Esophagus (tissue), 2 donors: ENCODE measurements around the gene NDFIP1. TPM values are rescaled to one million over a fixed set of nuclear protein-coding genes. Genes with fewer than 3 reads are reported as not detected.

Source experiments
- H3K27ac ChIP-seq, 2 donors: one replicate each; pipeline ENCODE4 v1.5.1; 2013; ENCODE audit warnings: low read depth in 2 of 2, mild to moderate bottlenecking in 2 of 2, inconsistent platforms in 1 of 2, low read length in 1 of 2, moderate library complexity in 1 of 2
- H3K27me3 ChIP-seq, 2 donors: one replicate each; pipeline ENCODE4 v1.6.1; 2013; ENCODE audit warnings: low read length in 2 of 2, control low read depth in 1 of 2, mild to moderate bottlenecking in 1 of 2; ENCODE audit not compliant: insufficient read depth in 2 of 2, control insufficient read depth in 1 of 2
- H3K36me3 ChIP-seq, 2 donors: one replicate each; pipeline ENCODE4 v1.6.1; 2013; ENCODE audit warnings: low read length in 1 of 2; ENCODE audit not compliant: control insufficient read depth in 2 of 2, insufficient read depth in 2 of 2
- H3K4me1 ChIP-seq, 2 donors: one replicate each; pipeline ENCODE4 v1.6.1; 2013; ENCODE audit warnings: low read length in 1 of 2; ENCODE audit not compliant: control insufficient read depth in 2 of 2, insufficient read depth in 2 of 2
- H3K4me3 ChIP-seq, 2 donors: one replicate each; pipeline ENCODE4 v1.5.1; 2013; ENCODE audit warnings: low read length in 2 of 2, mild to moderate bottlenecking in 2 of 2, low read depth in 1 of 2, moderate library complexity in 1 of 2
- H3K9me3 ChIP-seq, 2 donors: one replicate each; pipeline ENCODE4 v1.6.1; 2013; ENCODE audit warnings: mild to moderate bottlenecking in 2 of 2, low read depth in 1 of 2, low read length in 1 of 2, moderate library complexity in 1 of 2; ENCODE audit not compliant: control insufficient read depth in 2 of 2, insufficient read depth in 1 of 2
- WGBS, 2 donors: extraction: QIAGEN DNeasy Blood & Tissue Kit; methylation state at CpG; one replicate each; pipeline ENCODE4 v1.1.7; 2013; 5-methylcytosine and 5-hydroxymethylcytosine counted together
- polyA plus RNA-seq, 2 donors: library from polyadenylated mRNA; stranded (reverse); fragments of 200-250 nt; gene quantifications; one replicate each; pipeline ENCODE4 v1.2.3, GENCODE V29; 2013
- donor health status: healthy with polysubstance abuse.
- donor health status: Bipolar disorder and iron deficiency.

Gene NDFIP1
- polyA plus RNA-seq, 2 donors = 14.1 to 24.4 TPM

DNA sequence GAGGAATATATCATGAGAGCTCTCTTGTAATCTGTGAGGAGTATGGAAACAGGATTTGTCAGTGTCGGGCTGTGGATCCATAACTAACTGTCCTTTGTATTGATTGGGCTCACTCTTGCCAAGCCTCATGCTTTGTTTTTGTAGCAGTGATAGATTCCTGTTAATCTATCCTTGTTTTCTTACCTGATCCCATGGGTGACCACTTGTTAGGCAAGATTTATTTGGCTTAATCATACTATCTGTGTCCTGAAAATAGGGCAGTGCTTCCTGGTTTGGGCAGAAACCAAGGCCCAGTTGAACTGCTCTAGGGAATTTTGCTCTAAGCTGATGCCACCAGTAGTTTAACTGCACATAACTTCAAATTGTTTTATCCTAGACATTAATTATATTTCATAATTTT lies 6.1 kb downstream of the NDFIP1 start:
- no peaks in the 10 kb centered on the region for H3K4me1 ChIP-seq
- no peak overlapping the region for H3K4me3 ChIP-seq
- no peaks in the 10 kb centered on the region for H3K27me3 ChIP-seq
- 73 to 84% methylated on average over 1 of the region's 1 CpG for WGBS, 2 donors
- no peaks in the 10 kb centered on the region for H3K36me3 ChIP-seq
- H3K9me3 ChIP-seq = no peaks in the 10 kb centered on the region
- H3K27ac ChIP-seq = no peak overlapping the region

GRCh38 chr5:142115937-142116614 lies 7.5 kb downstream of the NDFIP1 start:
- H3K27ac ChIP-seq = no peak overlapping the region
- H3K9me3 ChIP-seq = no peaks in the 10 kb centered on the region
- 94 to 97% methylated on average over 4 of the region's 4 CpGs for WGBS, 2 donors
- H3K4me3 ChIP-seq = no peak overlapping the region
- no peaks in the 10 kb centered on the region for H3K27me3 ChIP-seq
- no peaks in the 10 kb centered on the region for H3K4me1 ChIP-seq
- no peaks in the 10 kb centered on the region for H3K36me3 ChIP-seq

GRCh38 chr5:142117579-142118151 lies 9.1 kb downstream of the NDFIP1 start:
- H3K36me3 ChIP-seq = no peaks in the 10 kb centered on the region
- no peak overlapping the region for H3K27ac ChIP-seq
- no peak overlapping the region for H3K4me3 ChIP-seq
- H3K27me3 ChIP-seq = no peaks in the 10 kb centered on the region
- no peaks in the 10 kb centered on the region for H3K9me3 ChIP-seq
- no peaks in the 10 kb centered on the region for H3K4me1 ChIP-seq
- 78 to 82% methylated on average over 5 of the region's 5 CpGs for WGBS, 2 donors

DNA sequence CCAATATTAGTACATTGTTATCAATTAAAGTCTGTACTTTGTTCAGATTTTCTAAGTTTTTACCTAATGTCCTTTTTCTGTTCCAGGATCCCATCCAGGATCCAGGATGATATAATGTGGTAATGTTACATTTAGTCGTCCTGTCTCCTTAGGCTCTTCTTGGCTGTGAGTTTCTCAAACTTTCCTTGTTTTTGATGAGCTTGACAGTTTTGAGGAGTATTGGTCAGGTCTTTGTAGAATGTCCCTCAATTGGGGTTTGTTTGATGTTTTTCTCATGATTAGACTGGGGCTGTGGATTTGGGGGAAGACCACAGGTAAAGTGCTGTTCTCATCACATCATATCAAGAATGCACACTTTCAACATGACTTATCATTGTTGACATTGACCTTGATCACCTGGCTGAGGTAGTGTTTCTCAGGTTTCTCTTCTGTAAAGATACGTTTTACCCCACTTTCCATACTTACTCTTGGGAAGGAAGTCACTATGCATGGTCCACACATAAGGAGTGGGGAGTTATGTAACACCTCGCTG lies 9.6 kb downstream of the NDFIP1 start:
- no peak overlapping the region for H3K4me3 ChIP-seq
- 65 to 73% methylated on average over 3 of the region's 3 CpGs for WGBS, 2 donors
- no peaks in the 10 kb centered on the region for H3K9me3 ChIP-seq
- no peak overlapping the region for H3K27ac ChIP-seq
- no peaks in the 10 kb centered on the region for H3K4me1 ChIP-seq
- H3K36me3 ChIP-seq = no peaks in the 10 kb centered on the region
- H3K27me3 ChIP-seq = no peaks in the 10 kb centered on the region

- Histone ChIP-seq H3K4me3 (no peak overlapping the region), H3K9me3 (no peaks in the 10 kb centered on the region), H3K4me1 (no peaks in the 10 kb centered on the region)
Observed at GRCh38 chr5:142119051-142119625, 10.6 kb downstream of the NDFIP1 start.

DNA sequence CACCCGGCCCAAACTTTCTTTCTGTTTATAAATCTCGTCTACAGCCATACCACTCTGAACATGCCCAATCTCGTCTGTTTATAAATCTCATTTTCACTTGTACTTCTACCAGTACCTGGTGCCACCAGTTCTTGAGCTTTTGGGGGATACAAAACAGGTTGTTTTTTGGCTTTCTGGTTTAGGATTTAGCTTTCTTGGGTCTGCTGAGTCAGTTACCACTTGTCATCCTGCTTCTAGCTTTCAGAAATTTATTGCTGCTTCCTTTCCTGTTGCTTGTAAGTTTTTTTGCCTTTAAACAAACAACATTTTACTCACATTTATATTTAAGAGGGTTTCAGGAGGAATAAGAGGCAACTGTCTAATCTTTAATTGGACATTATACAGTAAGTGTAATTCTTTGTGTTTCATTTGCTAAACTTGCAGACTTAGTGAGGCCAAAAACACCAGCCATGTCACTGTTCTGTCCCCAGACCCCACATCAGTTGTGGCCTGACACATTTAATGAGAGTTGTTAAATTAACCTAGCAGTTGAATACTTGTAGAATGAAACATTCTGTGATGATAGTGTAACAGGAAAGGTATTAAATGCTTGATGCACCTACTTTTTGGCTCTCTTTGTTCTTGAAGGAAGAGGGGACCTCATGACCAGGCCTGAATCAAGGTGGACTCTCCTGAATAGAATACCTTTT lies 11.8 kb downstream of the NDFIP1 start:
- Histone ChIP-seq H3K27ac (no peak overlapping the region), H3K27me3 (no peaks in the 10 kb centered on the region), H3K9me3 (no peaks in the 10 kb centered on the region), H3K4me3 (no peak overlapping the region), H3K36me3 (no peaks in the 10 kb centered on the region), H3K4me1 (no peaks in the 10 kb centered on the region)
- WGBS, 2 donors = 64 to 70% methylated on average over 3 of the region's 3 CpGs

More at GRCh38 chr5:142119051-142119625, 10.6 kb downstream of the NDFIP1 start:
- no peaks in the 10 kb centered on the region for H3K27me3 ChIP-seq
- H3K36me3 ChIP-seq = no peaks in the 10 kb centered on the region
- H3K27ac ChIP-seq = no peak overlapping the region

DNA sequence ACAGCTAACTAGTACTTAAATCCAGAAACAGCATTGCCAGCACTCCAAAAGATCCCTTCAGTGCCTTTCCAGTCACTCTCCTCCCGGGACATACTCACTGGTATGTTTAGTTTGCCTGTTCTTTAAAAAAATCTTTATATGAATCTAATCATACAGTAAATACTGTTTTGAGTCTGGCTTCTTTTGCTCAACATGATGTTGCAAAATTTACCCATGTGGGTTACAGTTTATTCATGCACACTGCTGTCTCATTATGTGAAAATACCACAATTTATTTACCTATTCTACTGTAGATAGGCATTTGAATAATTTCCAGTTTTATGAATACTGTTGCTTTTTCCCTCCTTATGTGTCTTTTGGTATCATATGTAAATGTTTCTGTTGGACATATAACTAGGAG lies 13.5 kb downstream of the NDFIP1 start:
- Histone ChIP-seq H3K36me3 (no peaks in the 10 kb centered on the region), H3K9me3 (no peaks in the 10 kb centered on the region), H3K4me3 (no peak overlapping the region), H3K27ac (no peak overlapping the region), H3K27me3 (no peaks in the 10 kb centered on the region), H3K4me1 (no peaks in the 10 kb centered on the region)
- WGBS, 2 donors = 6 to 42% methylated on average over 1 of the region's 1 CpG

GRCh38 chr5:142125378-142125777 lies 16.8 kb downstream of the NDFIP1 start:
- Histone ChIP-seq H3K4me3 (no peak overlapping the region), H3K27me3 (no peaks in the 10 kb centered on the region), H3K27ac (no peak overlapping the region), H3K36me3 (no peaks in the 10 kb centered on the region), H3K4me1 (no peaks in the 10 kb centered on the region), H3K9me3 (no peaks in the 10 kb centered on the region)
- WGBS, 2 donors = 94 to 100% methylated on average over 3 of the region's 3 CpGs

- Histone ChIP-seq H3K4me3 (no peak overlapping the region), H3K36me3 (no peaks in the 10 kb centered on the region), H3K27ac (no peak overlapping the region), H3K27me3 (no peaks in the 10 kb centered on the region), H3K9me3 (no peaks in the 10 kb centered on the region), H3K4me1 (no peaks in the 10 kb centered on the region)
Observed at GRCh38 chr5:142125963-142126362, 17.4 kb downstream of the NDFIP1 start.
